Measurements from ENCODE around the gene RALA.

The RALA gene

GRCh38 chr7:39623047-39623731, at the start of gene RALA:
Gene RALA (plus strand): TSS chr7:39623572. CDS start chr7:39686668, 63,096 bp downstream.
- peak; percentile 95 for DNase-seq (ENCODE audit: low read depth)
- TF ChIP-seq CTCF (IDR thresholded peaks at IDR 0.05; ENCODE audit: insufficient read depth, low read depth, low read length, missing control alignments), result no peak
- peak within 1 kb of the TSS; percentile 67 for H3K4me3 ChIP-seq (ENCODE audit: low read depth, low read length)

GRCh38 chr7:39574673-39575349, 48.6 kb upstream of the RALA start:
- H3K4me3 ChIP-seq (ENCODE audit: low read depth, low read length), result no peak overlapping the region
- TF ChIP-seq CTCF (IDR thresholded peaks at IDR 0.05; ENCODE audit: insufficient read depth, low read depth, low read length, missing control alignments), result no peak
- DNase-seq (ENCODE audit: low read depth), result no peak

DNA sequence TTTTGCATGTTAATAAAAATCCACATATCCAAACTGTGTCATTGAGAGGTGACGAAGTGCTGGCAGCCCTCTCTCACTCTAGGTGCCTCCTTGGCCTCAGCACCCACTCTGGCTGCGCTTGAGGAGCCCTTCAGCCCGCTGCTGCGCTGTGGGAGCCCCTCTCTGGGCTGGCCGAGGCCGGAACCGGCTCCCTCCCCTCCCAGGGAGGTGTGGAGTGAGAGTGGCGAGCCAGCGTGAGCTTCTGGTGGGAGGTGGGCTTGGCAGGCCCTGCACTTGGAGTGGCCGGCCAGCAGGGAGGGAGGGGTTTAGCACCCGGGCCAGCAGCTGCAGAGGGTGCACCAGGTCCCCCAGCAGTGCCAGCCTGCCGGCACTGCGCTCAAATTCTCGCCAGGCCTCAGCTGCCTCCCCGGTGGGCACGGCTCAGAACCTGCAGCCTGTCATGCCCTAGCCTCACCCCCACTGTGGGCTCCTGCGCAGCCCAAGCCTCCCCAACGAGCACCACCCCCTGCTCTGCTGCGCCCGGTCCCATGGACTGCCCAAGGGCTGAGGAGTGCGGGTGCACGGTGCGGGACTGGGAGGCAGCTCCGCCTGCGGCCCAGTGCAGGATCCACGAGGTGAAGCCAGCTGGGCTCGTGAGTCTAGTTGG, 46.0 kb upstream of the RALA start:
- TF ChIP-seq CTCF (IDR thresholded peaks at IDR 0.05; ENCODE audit: insufficient read depth, low read depth, low read length, missing control alignments), result no peak
- H3K4me3 ChIP-seq (ENCODE audit: low read depth, low read length), result no peak overlapping the region
- DNase-seq (ENCODE audit: low read depth), result no peak

DNA sequence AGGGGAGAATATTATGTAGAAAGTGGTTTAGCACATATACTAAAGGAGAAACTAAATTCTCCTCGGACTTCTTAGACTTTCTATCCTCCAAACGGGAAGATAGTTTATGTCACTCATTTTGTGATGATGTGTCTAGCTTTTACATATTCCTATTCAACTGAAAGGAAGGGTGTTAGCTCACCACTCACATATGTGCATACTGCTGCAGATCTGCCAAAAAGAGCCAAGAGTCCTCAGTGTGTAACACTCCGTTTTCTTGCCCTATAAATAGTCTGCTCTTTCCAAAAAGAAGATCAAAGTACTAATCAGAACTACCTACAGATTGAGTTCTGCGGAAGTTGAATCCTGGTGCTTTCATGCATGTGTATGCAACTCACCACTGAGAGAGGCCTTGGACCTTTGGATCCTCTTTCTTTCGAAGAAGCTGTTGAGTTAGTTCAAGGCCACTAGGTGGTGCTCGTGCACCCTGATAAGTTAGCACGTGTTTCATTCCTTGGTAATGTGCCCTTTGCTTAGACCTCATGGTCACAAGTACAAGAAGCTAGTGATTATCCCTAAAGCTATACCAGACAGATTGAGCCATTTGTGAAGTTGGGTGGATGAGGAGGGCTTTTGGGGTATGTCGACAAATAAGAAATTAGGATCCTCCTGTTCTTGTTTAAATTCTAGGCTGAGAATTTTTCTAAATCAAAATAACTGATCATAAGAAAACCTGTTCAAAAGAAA, 43.1 kb upstream of the RALA start:
- peak; percentile 94 for DNase-seq (ENCODE audit: low read depth)
- TF ChIP-seq CTCF (IDR thresholded peaks at IDR 0.05; ENCODE audit: insufficient read depth, low read depth, low read length, missing control alignments), result peak; percentile 76

GRCh38 chr7:39582536-39582935, 40.8 kb upstream of the RALA start:
- TF ChIP-seq CTCF (IDR thresholded peaks at IDR 0.05; ENCODE audit: insufficient read depth, low read depth, low read length, missing control alignments), result no peak
- DNase-seq (ENCODE audit: low read depth), result no peak
- H3K4me3 ChIP-seq (ENCODE audit: low read depth, low read length), result no peak overlapping the region

More for the DNA sequence above, 43.1 kb upstream of the RALA start:
- H3K4me3 ChIP-seq (ENCODE audit: low read depth, low read length), result no peak overlapping the region

DNA sequence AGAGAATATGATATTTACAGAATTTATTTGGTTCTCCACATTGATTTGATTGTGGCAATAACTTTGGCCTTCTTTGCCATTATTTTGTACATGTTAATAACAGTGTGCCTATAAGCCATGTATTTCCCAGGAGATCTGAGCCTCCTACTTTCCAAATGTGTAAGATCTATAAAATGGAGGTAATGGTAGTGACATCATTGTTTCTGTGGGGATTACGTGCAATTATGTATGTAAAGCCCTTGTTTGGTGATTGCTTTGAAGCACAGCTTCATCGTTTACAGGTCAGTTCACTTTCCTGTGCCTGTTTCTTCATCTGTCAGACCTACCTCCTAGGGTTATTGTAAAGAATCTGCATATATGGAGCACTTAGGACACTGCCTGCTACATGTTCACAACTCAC, 39.8 kb upstream of the RALA start:
- TF ChIP-seq CTCF (IDR thresholded peaks at IDR 0.05; ENCODE audit: insufficient read depth, low read depth, low read length, missing control alignments), result no peak
- no peak overlapping the region for H3K4me3 ChIP-seq (ENCODE audit: low read depth, low read length)
- no peak for DNase-seq (ENCODE audit: low read depth)

Data from GM12865 (cell line).